B cell (primary cell): ENCODE data around the gene RALA. TPM values are rescaled to one million over a fixed set of nuclear protein-coding genes. Genes with fewer than 3 reads are reported as not detected.

Source experiments
- ATAC-seq: fragments of 200-7000 bp; cut with Tn5 transposase; one replicate; pipeline ENCODE4 v1.10.0; 2021; ENCODE audit warnings: low read depth, mild to moderate bottlenecking, moderate number of reproducible peaks, moderate library complexity
- CTCF ChIA-PET: fragments of 350-600 bp; sonication (Branson Sonifier 250); formaldehyde crosslinking; loops from one replicate; lab custom pipeline; 2021; ENCODE audit warnings: antibody characterized with exemption, inconsistent platforms; lab: Charles Lee
- POLR2A ChIA-PET: fragments of 350-600 bp; sonication (Branson Sonifier 250); formaldehyde crosslinking; loops from one replicate; lab custom pipeline; 2021; ENCODE audit warnings: antibody characterized with exemption; lab: Charles Lee
- DNase-seq: peaks from one replicate; pipeline ENCODE4 v3.0.0; 2013
- H2AFZ ChIP-seq: 2 replicates; pipeline ENCODE4 v1.6.1; 2012; ENCODE audit warnings: mild to moderate bottlenecking, low read depth, low read length; ENCODE audit not compliant: insufficient read depth, poor library complexity, severe bottlenecking
- H3K27ac ChIP-seq, 2 donors: 1 replicate in 1 of 2; 2 replicates in 1 of 2; pipeline ENCODE4 v1.5.1; 2012 to 2013; ENCODE audit warnings: low read length in 2 of 2, mild to moderate bottlenecking in 2 of 2, moderate library complexity in 1 of 2
- H3K27me3 ChIP-seq, 4 experiments: fragments of 200-600 bp in 1 of 4; sonication (generic) in 1 of 4; replicated peaks in 1 of 4; 1 replicate in 2 of 4; 2 replicates in 2 of 4; pipeline versions ENCODE4 v1.6.1 to v1.7.0; 2013 to 2016; ENCODE audit warnings: low read length in 3 of 4, mild to moderate bottlenecking in 2 of 4, mixed read lengths in 1 of 4, moderate library complexity in 1 of 4; ENCODE audit not compliant: insufficient read depth in 4 of 4, control insufficient read depth in 3 of 4; ENCODE audit errors: control extremely low read depth in 1 of 4
- H3K36me3 ChIP-seq, 2 experiments: replicated peaks in 1 of 2; 1 replicate in 1 of 2; 2 replicates in 1 of 2; pipeline versions ENCODE4 v1.6.1 to v1.7.1; 2013; ENCODE audit warnings: low read length in 1 of 2; ENCODE audit not compliant: insufficient read depth in 2 of 2, control insufficient read depth in 1 of 2; ENCODE audit errors: control extremely low read depth in 1 of 2, extremely low read depth in 1 of 2
- H3K4me1 ChIP-seq, 2 donors: fragments of 200-600 bp in 1 of 2; sonication (generic) in 1 of 2; 1 replicate in 1 of 2; 2 replicates in 1 of 2; pipeline versions ENCODE4 v1.5.1 to v1.6.1; 2013 to 2017; ENCODE audit warnings: low read length in 2 of 2; ENCODE audit not compliant: control insufficient read depth in 2 of 2, insufficient read depth in 2 of 2
- H3K4me2 ChIP-seq: replicated peaks from 2 replicates; pipeline ENCODE3; 2012; ENCODE audit warnings: mild to moderate bottlenecking, low read depth, low read length; ENCODE audit not compliant: poor library complexity, severe bottlenecking
- H3K4me3 ChIP-seq, 5 experiments: fragments of 200-600 bp in 1 of 5; sonication (generic) in 1 of 5; 1 replicate in 3 of 5; 2 replicates in 2 of 5; pipeline versions ENCODE4 v1.5.1 to v1.7.0; 2011 to 2016; ENCODE audit warnings: low read length in 4 of 5, mild to moderate bottlenecking in 4 of 5, low read depth in 2 of 5, control low read depth in 1 of 5, moderate library complexity in 1 of 5; ENCODE audit not compliant: insufficient read depth in 1 of 5; ENCODE audit errors: control extremely low read depth in 1 of 5, extremely low read depth in 1 of 5
- H3K79me2 ChIP-seq: fragments of 200-600 bp; sonication (generic); one replicate; pipeline ENCODE4 v1.6.0; 2016; ENCODE audit warnings: low read length; ENCODE audit not compliant: control insufficient read depth, insufficient read depth
- H3K9ac ChIP-seq: fragments of 200-600 bp; sonication (generic); 2 replicates; pipeline ENCODE4 v1.6.1; 2017; ENCODE audit warnings: mild to moderate bottlenecking, low read length, moderate library complexity
- H3K9me3 ChIP-seq, 3 donors: one replicate each; pipeline versions ENCODE4 v1.6.1 to v1.7.1; 2013; ENCODE audit warnings: low read length in 2 of 3; ENCODE audit not compliant: control insufficient read depth in 2 of 3, insufficient read depth in 1 of 3; ENCODE audit errors: control extremely low read depth in 1 of 3
- H4K20me1 ChIP-seq: 2 replicates; pipeline ENCODE4 v1.6.0; 2012; ENCODE audit warnings: mild to moderate bottlenecking, low read length; ENCODE audit not compliant: insufficient read depth, control insufficient read depth, poor library complexity, severe bottlenecking
- H3K27ac Mint-ChIP-seq: one replicate; pipeline ENCODE4 v1.8.0; 2021; ENCODE audit warnings: mixed read lengths
- H3K27me3 Mint-ChIP-seq: one replicate; pipeline ENCODE4 v1.8.0; 2021; ENCODE audit warnings: mixed read lengths
- H3K4me1 Mint-ChIP-seq: one replicate; pipeline ENCODE4 v1.8.0; 2021; ENCODE audit warnings: mixed read lengths
- H3K4me3 Mint-ChIP-seq: one replicate; pipeline ENCODE4 v1.8.0; 2021; ENCODE audit warnings: mixed read lengths
- H3K9me3 Mint-ChIP-seq: one replicate; pipeline ENCODE4 v1.8.0; 2022; ENCODE audit warnings: mixed read lengths; ENCODE audit not compliant: insufficient read depth
- EZH2 ChIP-seq: IDR thresholded peaks from 2 replicates; pipeline ENCODE4 v1.6.1; 2012; ENCODE audit warnings: borderline replicate concordance, low read depth, mild to moderate bottlenecking, moderate library complexity, low read length; ENCODE audit not compliant: insufficient read depth, poor library complexity, severe bottlenecking
- WGBS: methylation state at CpG from one replicate; pipeline ENCODE4 v1.1.5; 2013; ENCODE audit warnings: missing lambda C conversion rate; ENCODE audit not compliant: insufficient coverage; 5-methylcytosine and 5-hydroxymethylcytosine counted together
- intact Hi-C: fragments of 100-400 bp; cut with micrococcal nuclease; formaldehyde crosslinking; loops from one replicate; pipeline ENCODE4 v1.10.0; 2022
- polyA plus RNA-seq: library from polyadenylated mRNA; depleted of rRNA; stranded (reverse); fragments of >200 nt; gene quantifications from 2 replicates; pipeline ENCODE4 v1.2.3, GENCODE V29; 2012
- total RNA-seq, 2 donors: library from RNA; stranded (reverse); fragments of 120-200 nt in 1 of 2; gene quantifications; 1 replicate in 1 of 2; 2 replicates in 1 of 2; pipeline versions ENCODE4 v1.2.3 to v1.2.4, GENCODE V29; 2013 to 2022
- TF ChIP-seq, protein P1 (sequence below): fragments of 200-600 bp; IDR thresholded peaks from one replicate; pipeline ENCODE4 v1.8.0; 2022; ENCODE audit warnings: antibody characterized with exemption, mild to moderate bottlenecking

The RALA gene
- total and polyA plus RNA-seq, 2 donors (not counting 1 experiment from before 2014, with no cell fraction given) = 9.3 to 29.8 TPM

DNA sequence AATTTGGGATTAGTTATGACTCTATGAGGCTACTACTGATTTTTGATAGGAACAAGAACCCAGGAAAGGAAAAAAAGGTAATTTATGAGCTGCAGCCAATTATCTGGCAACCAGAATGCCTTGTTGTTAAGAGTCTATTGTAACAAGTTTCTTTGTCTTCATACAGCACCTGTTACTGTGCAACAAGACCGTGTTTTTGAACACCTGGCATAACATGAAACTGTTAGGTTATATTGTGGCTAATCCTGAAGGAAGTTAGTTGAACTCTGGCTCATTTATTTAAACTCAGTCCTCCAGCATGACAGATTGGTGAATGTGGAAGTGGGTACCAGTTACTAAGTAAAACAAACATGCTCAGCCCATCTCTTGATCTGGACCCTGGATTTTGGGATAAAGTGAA lies 33.0 kb downstream of the RALA start:
- no peaks in the 10 kb centered on the region for H3K27me3 ChIP-seq
- TF ChIP-seq EZH2 = no peak
- TF ChIP-seq, protein P1, sequence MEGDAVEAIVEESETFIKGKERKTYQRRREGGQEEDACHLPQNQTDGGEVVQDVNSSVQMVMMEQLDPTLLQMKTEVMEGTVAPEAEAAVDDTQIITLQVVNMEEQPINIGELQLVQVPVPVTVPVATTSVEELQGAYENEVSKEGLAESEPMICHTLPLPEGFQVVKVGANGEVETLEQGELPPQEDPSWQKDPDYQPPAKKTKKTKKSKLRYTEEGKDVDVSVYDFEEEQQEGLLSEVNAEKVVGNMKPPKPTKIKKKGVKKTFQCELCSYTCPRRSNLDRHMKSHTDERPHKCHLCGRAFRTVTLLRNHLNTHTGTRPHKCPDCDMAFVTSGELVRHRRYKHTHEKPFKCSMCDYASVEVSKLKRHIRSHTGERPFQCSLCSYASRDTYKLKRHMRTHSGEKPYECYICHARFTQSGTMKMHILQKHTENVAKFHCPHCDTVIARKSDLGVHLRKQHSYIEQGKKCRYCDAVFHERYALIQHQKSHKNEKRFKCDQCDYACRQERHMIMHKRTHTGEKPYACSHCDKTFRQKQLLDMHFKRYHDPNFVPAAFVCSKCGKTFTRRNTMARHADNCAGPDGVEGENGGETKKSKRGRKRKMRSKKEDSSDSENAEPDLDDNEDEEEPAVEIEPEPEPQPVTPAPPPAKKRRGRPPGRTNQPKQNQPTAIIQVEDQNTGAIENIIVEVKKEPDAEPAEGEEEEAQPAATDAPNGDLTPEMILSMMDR = no peak
- no peak overlapping the region for H2AFZ ChIP-seq
- H4K20me1 ChIP-seq = peaks cover 33% of the 10 kb centered on the region
- intact Hi-C loops = no loop called here
- Mint-ChIP-seq H3K4me1 (peaks cover 19% of the 10 kb centered on the region), H3K9me3 (peaks cover 4% of the 10 kb centered on the region), H3K27ac (no peak overlapping the region), H3K4me3 (no peak overlapping the region), H3K27me3 (no peaks in the 10 kb centered on the region)
- H3K27ac ChIP-seq = no peak overlapping the region
- peaks cover 0 to 8% (median 0%) of the 10 kb centered on the region in 3 donors for H3K9me3 ChIP-seq
- CTCF ChIA-PET = no interaction called here
- peaks cover 52% of the 10 kb centered on the region for H3K79me2 ChIP-seq
- H3K9ac ChIP-seq = no peak overlapping the region
- H3K4me2 ChIP-seq = no peak overlapping the region
- POLR2A ChIA-PET = no interaction called here
- DNase-seq (no peak), ATAC-seq (no peak)
- no peaks in the 10 kb centered on the region for H3K4me1 ChIP-seq
- H3K4me3 ChIP-seq = no peak overlapping the region
- H3K36me3 ChIP-seq = peaks cover 7 to 8% of the 10 kb centered on the region in 2 experiments
- WGBS = no CpG with 5 or more reads among the region's 1 CpG

DNA sequence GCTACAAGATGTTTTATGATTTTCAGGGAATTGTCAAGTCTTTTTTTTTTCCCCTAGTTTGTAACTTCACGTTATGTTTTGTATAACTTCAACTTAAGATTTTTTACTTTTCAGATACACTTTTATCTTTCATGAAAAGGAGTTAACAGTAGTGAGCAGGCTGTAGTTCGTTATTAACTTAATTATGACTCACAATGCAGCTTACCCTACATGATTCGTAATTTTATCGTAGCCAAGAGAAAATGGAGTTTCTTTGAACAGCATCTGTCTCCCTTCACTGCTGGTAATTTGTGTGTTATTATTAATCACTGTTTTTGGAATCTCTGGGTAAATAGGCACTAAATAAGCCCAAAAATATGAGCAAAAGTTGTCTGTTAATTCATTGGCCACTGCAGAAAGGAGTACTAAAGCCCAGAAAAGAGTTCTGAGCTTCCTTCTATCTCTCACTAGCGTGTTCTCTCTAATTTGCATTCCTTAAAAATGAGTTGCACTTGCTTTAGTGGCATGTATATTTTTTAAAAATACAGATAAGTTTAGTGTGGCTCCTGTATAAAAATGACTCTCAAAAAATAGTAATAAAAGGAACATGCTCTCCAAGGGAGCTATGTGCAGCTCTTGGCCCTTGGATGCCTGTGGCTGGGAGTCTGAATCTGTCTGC lies 36.1 kb downstream of the RALA start:
- H2AFZ ChIP-seq = no peak overlapping the region
- peaks cover 40% of the 10 kb centered on the region for H4K20me1 ChIP-seq
- no peak overlapping the region for H3K27ac Mint-ChIP-seq
- H3K4me1 Mint-ChIP-seq = peaks cover 14% of the 10 kb centered on the region
- no peaks in the 10 kb centered on the region for H3K4me1 ChIP-seq
- CTCF ChIA-PET = no interaction called here
- no peak overlapping the region for H3K4me3 ChIP-seq
- H3K27ac ChIP-seq = no peak overlapping the region
- no peak overlapping the region for H3K4me2 ChIP-seq
- H3K9me3 ChIP-seq = peaks cover 0 to 15% (median 0%) of the 10 kb centered on the region in 3 donors
- no peak for DNase-seq
- no peaks in the 10 kb centered on the region for H3K27me3 Mint-ChIP-seq
- POLR2A ChIA-PET = no interaction called here
- no CpG with 5 or more reads among the region's 5 CpGs for WGBS
- peaks cover 10% of the 10 kb centered on the region for H3K9me3 Mint-ChIP-seq
- TF ChIP-seq EZH2 = no peak
- TF ChIP-seq, protein P1 = no peak
- ATAC-seq = no peak
- intact Hi-C loops = no loop called here
- H3K27me3 ChIP-seq = no peaks in the 10 kb centered on the region
- H3K4me3 Mint-ChIP-seq = no peak overlapping the region
- H3K36me3 ChIP-seq = peaks cover 7 to 12% of the 10 kb centered on the region in 2 experiments
- H3K79me2 ChIP-seq = peaks cover 52% of the 10 kb centered on the region
- no peak overlapping the region for H3K9ac ChIP-seq
